HepG2 (cell line): Measurements from ENCODE around the gene OXLD1. TPM values are rescaled to one million over a fixed set of nuclear protein-coding genes. Genes with fewer than 3 reads are reported as not detected.

ENCODE experiments used
- AGO1 ChIP-seq: fragments of 200-400 bp; formaldehyde crosslinking; IDR thresholded peaks from 2 replicates; pipeline ENCODE4 v1.6.1; 2017; ENCODE audit warnings: mild to moderate bottlenecking, low read depth, low read length, moderate library complexity; ENCODE audit not compliant: poor library complexity, severe bottlenecking
- AGO2 ChIP-seq: fragments of 200-400 bp; formaldehyde crosslinking; optimal IDR thresholded peaks from 2 replicates; pipeline ENCODE3; 2017; ENCODE audit warnings: mild to moderate bottlenecking, low read depth, low read length, moderate library complexity
- CBX1 ChIP-seq: IDR thresholded peaks from one replicate; pipeline ENCODE4 v1.6.1; 2016; ENCODE audit warnings: antibody characterized with exemption, low read depth
- CEBPB ChIP-seq: IDR thresholded peaks from 2 replicates; pipeline ENCODE4 v1.6.1; 2011; ENCODE audit warnings: low read depth, low read length, improper control_type of control experiment, borderline replicate concordance
- GABPB1 ChIP-seq: IDR thresholded peaks from 2 replicates; pipeline ENCODE4 v1.6.1; 2016; ENCODE audit warnings: mild to moderate bottlenecking, missing genetic modification reagents, moderate library complexity, missing compliant biosample characterization
- HMGA1 ChIP-seq: sonication (generic); formaldehyde crosslinking; conservative IDR thresholded peaks from 2 replicates; pipeline ENCODE4 v1.4.0; 2020; ENCODE audit warnings: missing genetic modification reagents
- ISX ChIP-seq: sonication (generic); formaldehyde crosslinking; conservative IDR thresholded peaks from 2 replicates; pipeline ENCODE4 v1.5.0; 2020; ENCODE audit warnings: missing genetic modification reagents
- MXI1 ChIP-seq: IDR thresholded peaks from 3 replicates; pipeline ENCODE4 v1.6.1; 2012; ENCODE audit warnings: low read depth, low read length, inconsistent platforms, borderline replicate concordance
- RBFOX2 ChIP-seq: fragments of 200-400 bp; formaldehyde crosslinking; IDR thresholded peaks from 2 replicates; pipeline ENCODE4 v1.6.1; 2017; ENCODE audit warnings: low read depth, mild to moderate bottlenecking, low read length
- RFXAP ChIP-seq: sonication (generic); formaldehyde crosslinking; IDR thresholded peaks from 2 replicates; pipeline ENCODE4 v1.4.0; 2020; ENCODE audit warnings: missing genetic modification reagents, borderline replicate concordance
- SCMH1 ChIP-seq: sonication (generic); formaldehyde crosslinking; IDR thresholded peaks from 2 replicates; pipeline ENCODE4 v1.9.0; 2021; ENCODE audit warnings: missing genetic modification reagents, mild to moderate bottlenecking, borderline replicate concordance
- SIX1 ChIP-seq: sonication (generic); formaldehyde crosslinking; IDR thresholded peaks from 2 replicates; pipeline ENCODE4 v1.4.0; 2020; ENCODE audit warnings: missing genetic modification reagents, borderline replicate concordance
- TSC22D2 ChIP-seq: sonication (generic); formaldehyde crosslinking; IDR thresholded peaks from 2 replicates; pipeline ENCODE4 v1.5.1; 2020; ENCODE audit warnings: missing genetic modification reagents, mild to moderate bottlenecking, borderline replicate concordance
- ZBTB7A ChIP-seq: sonication (generic); formaldehyde crosslinking; IDR thresholded peaks from 2 replicates; pipeline ENCODE4 v1.8.0; 2022; ENCODE audit warnings: mild to moderate bottlenecking, missing genetic modification reagents
- ZNF737 ChIP-seq: sonication (generic); formaldehyde crosslinking; IDR thresholded peaks from 2 replicates; pipeline ENCODE4 v1.5.0; 2020; ENCODE audit warnings: missing genetic modification reagents, mild to moderate bottlenecking, borderline replicate concordance
- ZNF841 ChIP-seq: sonication (generic); formaldehyde crosslinking; IDR thresholded peaks from 2 replicates; pipeline ENCODE4 v1.8.1; 2023; ENCODE audit warnings: missing genetic modification reagents, borderline replicate concordance
- ZSCAN29 ChIP-seq: sonication (generic); formaldehyde crosslinking; conservative IDR thresholded peaks from 2 replicates; pipeline ENCODE4 v1.4.0; 2020; ENCODE audit warnings: mild to moderate bottlenecking, missing genetic modification reagents
- polyA plus RNA-seq, 8 experiments: library from polyadenylated mRNA; depleted of rRNA in 3 of 8; stranded (reverse) in 7 of 8; unstranded in 1 of 8; fragments of >200 nt; fragmentation: Illumina TruSeq in 4 of 8; extraction: Trizol in 4 of 8; gene quantifications; 2 replicates each; pipeline versions ENCODE4 v1.2.1 to v1.2.3, GENCODE V29; 2011 to 2016; ENCODE audit warnings: low read depth in 4 of 8, missing spikeins in 1 of 8, mixed read lengths in 1 of 8; ENCODE audit not compliant: insufficient read depth in 1 of 8
- total RNA-seq, 5 experiments: library from RNA; depleted of rRNA; stranded (reverse); fragments of >200 nt; fragmentation: Illumina TruSeq; extraction: Trizol; gene quantifications; 2 replicates each; pipeline ENCODE4 v1.2.3, GENCODE V29; 2016; ENCODE audit warnings: low read depth in 1 of 5
- TF ChIP-seq, protein P1 (sequence below): sonication (generic); formaldehyde crosslinking; IDR thresholded peaks from 2 replicates; pipeline ENCODE4 v1.8.0; 2022; ENCODE audit warnings: mild to moderate bottlenecking, missing genetic modification reagents; ENCODE audit not compliant: insufficient replicate concordance
- TF ChIP-seq, protein P2 (sequence below): sonication (generic); formaldehyde crosslinking; IDR thresholded peaks from 2 replicates; pipeline ENCODE4 v1.4.0; 2020; ENCODE audit warnings: mild to moderate bottlenecking, missing genetic modification reagents

Gene OXLD1
- total and polyA plus RNA-seq, 2 of the 13 experiments (the other 11 are each of a cell fraction or from before 2014, with no cell fraction given) = 27.1 to 37.5 TPM

DNA sequence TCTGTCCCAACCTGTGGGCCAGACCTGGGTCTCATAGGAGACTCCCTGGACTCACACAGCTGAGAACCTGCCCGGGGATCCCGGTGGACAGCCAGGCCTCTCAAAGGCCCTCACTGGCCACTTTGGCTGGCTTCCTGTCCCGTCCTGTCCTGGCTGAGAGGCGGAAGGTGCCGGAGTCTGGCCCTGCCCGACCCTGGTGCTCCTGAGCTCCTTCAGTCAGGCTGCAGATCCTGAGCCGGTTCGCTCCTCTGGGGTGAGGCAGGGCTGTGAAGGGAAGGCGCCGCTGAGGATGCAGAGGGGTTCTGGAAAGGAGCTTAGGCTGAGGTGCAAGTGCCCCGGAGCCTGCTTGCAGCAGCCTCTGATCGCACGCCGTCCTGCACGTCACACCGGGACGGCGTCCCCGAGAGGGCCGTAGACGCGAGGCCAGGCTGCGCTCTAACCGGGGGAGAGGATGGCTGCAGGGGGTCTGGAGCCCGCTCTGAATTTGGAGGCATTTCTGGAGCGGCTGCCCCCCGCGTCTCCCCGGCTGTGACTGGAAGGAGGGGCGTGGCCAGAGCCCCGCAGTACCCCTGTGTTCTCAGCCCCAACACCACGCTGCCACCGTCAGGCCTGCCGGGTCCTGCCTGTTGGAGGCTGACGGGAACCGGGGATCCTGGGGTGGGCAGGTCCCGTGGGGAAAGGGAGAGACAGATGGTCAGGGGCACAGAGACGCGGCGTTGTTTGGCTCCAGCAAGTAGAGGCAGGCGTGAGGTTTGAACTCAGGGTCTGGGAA lies 21.6 kb upstream of the OXLD1 start (continued):
- TF ChIP-seq, protein P1, sequence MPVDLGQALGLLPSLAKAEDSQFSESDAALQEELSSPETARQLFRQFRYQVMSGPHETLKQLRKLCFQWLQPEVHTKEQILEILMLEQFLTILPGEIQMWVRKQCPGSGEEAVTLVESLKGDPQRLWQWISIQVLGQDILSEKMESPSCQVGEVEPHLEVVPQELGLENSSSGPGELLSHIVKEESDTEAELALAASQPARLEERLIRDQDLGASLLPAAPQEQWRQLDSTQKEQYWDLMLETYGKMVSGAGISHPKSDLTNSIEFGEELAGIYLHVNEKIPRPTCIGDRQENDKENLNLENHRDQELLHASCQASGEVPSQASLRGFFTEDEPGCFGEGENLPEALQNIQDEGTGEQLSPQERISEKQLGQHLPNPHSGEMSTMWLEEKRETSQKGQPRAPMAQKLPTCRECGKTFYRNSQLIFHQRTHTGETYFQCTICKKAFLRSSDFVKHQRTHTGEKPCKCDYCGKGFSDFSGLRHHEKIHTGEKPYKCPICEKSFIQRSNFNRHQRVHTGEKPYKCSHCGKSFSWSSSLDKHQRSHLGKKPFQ (CRISPR knock-in tag) = no peak
- peak; percentile 26 for TF ChIP-seq AGO1
- no peak for TF ChIP-seq HMGA1 (CRISPR knock-in tag)
- TF ChIP-seq SCMH1 = no peak
- TF ChIP-seq CEBPB = no peak
- TF ChIP-seq SIX1 (CRISPR knock-in tag) = no peak
- TF ChIP-seq AGO2 = peak; percentile 74
- TF ChIP-seq, protein P2, sequence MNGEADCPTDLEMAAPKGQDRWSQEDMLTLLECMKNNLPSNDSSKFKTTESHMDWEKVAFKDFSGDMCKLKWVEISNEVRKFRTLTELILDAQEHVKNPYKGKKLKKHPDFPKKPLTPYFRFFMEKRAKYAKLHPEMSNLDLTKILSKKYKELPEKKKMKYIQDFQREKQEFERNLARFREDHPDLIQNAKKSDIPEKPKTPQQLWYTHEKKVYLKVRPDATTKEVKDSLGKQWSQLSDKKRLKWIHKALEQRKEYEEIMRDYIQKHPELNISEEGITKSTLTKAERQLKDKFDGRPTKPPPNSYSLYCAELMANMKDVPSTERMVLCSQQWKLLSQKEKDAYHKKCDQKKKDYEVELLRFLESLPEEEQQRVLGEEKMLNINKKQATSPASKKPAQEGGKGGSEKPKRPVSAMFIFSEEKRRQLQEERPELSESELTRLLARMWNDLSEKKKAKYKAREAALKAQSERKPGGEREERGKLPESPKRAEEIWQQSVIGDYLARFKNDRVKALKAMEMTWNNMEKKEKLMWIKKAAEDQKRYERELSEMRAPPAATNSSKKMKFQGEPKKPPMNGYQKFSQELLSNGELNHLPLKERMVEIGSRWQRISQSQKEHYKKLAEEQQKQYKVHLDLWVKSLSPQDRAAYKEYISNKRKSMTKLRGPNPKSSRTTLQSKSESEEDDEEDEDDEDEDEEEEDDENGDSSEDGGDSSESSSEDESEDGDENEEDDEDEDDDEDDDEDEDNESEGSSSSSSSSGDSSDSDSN = no peak
- no peak for TF ChIP-seq MXI1
- peak; percentile 71 for TF ChIP-seq RBFOX2
- TF ChIP-seq GABPB1 (CRISPR knock-in tag) = peak; percentile 12; the same call in 1 of the 2 replicates
- no peak for TF ChIP-seq ZBTB7A
- no peak for TF ChIP-seq RFXAP (CRISPR knock-in tag)
- TF ChIP-seq ZSCAN29 = no peak
- TF ChIP-seq ZNF737 = no peak
- no peak for TF ChIP-seq TSC22D2 (CRISPR knock-in tag)
- TF ChIP-seq ISX (CRISPR knock-in tag) = no peak
- no peak for TF ChIP-seq ZNF841 (CRISPR knock-in tag)
- no peak for TF ChIP-seq CBX1
